ENCODE results near the gene BAG1.

DNA sequence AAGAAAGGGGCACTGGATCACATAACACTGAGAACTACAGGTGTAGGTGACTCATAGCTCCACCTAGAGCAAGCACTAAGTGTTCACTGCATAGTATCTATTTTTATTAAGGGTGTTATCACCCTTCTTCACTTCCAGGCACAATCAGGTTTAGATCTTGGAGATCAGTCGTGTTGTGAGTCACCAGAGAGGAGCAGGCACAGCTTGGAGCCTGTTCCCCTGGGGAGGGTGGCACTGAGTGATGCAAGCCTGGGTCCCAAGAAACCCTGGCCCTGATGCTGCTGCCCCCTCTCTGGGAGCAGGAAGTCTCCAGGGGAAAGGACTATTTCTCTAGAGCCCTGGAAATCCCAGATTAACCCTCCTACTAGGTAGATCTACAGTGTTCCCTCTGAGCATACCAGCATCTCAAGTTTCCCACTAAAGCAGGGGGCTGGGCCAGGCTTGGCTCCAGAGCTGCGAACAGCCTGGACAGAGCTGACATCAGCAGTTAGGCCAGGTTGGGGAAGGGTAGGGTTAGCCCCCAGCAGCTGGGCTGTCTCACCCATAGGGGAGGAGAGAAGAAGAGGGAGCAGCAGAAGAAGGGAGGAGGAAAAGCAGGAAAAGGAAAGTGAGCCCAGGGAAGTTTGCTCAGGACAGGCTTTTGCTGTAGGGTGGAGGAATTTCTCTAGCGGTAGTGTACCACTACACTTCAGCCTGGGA lies 52.7 kb downstream of the BAG1 start:
- no peak for TF ChIP-seq GABPA (IDR thresholded peaks at IDR 0.05 in 1 of 2, conservative IDR thresholded peaks at IDR 0.05 in 1 of 2)
- TF ChIP-seq, protein P1, sequence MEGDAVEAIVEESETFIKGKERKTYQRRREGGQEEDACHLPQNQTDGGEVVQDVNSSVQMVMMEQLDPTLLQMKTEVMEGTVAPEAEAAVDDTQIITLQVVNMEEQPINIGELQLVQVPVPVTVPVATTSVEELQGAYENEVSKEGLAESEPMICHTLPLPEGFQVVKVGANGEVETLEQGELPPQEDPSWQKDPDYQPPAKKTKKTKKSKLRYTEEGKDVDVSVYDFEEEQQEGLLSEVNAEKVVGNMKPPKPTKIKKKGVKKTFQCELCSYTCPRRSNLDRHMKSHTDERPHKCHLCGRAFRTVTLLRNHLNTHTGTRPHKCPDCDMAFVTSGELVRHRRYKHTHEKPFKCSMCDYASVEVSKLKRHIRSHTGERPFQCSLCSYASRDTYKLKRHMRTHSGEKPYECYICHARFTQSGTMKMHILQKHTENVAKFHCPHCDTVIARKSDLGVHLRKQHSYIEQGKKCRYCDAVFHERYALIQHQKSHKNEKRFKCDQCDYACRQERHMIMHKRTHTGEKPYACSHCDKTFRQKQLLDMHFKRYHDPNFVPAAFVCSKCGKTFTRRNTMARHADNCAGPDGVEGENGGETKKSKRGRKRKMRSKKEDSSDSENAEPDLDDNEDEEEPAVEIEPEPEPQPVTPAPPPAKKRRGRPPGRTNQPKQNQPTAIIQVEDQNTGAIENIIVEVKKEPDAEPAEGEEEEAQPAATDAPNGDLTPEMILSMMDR (IDR thresholded peaks at IDR 0.05; ENCODE audit: low read depth, low read length, missing input control) = no peak

Measured in liver (tissue), 3 donors.